ENCODE results near the gene RFX4. TPM values are rescaled to one million over a fixed set of nuclear protein-coding genes. Genes with fewer than 3 reads are reported as not detected.

Gene RFX4
- 0.13 TPM for total RNA-seq
- long read RNA-seq = 0 reads

DNA sequence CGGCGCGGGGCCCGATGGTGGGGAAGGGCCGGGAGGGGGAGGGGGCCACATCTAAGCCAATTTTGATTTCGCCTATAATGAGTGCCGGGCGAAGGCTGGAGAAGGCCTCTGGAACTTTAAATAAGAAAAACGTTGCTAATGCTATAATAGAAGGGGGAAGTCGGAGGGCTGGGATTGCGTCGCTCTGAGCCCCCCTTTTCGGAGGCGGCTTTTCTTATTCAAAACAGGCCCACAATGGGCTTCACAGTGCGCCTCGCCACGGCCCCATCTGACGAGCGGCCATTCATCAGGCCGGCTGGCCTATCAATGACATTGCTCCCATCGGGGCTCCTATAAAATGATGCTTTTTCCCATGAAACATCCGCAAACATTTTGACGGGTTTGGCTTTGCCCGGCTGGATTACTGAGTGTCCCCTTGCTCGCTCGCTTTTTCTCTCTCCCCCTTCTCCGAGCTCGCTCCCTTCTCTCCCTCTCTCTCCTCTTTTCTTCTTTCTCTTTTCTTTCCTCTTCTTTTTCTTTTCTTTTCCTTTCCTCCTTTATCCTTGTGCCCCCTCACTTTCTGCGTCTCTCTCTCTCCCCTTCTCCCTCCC is at the start of gene RFX4:
Gene RFX4, plus strand, starts transcription at position 364 of the 590 bp plus-strand sequence. CDS start 317 bp downstream, outside the sequence.
- no peak for DNase-seq (ENCODE audit: low spot score)

DNA sequence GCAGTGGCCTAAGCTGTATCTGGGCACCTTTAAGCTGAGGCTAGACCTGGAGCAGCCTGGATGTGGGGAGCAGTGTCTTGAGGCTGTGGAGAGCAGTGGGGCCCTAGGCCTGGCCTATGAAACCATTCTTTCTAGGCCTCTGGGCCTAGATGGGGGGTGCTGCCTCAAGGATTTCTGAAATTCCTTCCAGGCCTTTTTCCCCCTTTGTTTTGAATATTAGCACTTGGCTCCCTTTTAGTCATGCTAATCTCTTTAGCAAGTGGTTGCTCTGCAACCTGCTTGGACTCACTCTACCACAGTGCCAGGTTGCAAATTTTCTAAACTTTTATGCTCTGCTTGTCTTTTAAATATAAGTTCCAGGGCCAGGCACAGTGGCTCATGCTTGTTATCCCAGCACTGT is 41.6 kb upstream of the RFX4 start:
- no peak for DNase-seq (ENCODE audit: low spot score)

DNA sequence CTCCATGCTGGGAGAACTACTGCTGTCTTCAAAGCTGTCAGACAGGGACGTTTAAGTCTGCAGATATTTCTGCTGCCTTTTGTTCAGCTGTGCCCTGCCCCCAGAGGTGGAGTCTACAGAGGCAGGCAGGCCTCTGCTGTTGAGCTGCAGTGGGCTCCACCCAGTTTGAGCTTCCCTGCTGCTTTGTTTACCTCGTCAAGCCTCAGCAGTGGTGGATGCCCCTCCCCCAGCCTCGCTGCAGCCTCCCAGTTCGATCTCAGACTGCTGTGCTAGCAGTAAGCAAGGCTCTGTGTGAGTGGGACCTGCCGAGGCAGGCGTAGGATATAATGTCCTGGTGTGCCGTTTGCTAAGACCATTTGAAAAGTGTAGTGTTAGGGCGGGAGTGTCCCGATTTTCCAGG is 31.4 kb upstream of the RFX4 start:
- no peak for DNase-seq (ENCODE audit: low spot score)

DNA sequence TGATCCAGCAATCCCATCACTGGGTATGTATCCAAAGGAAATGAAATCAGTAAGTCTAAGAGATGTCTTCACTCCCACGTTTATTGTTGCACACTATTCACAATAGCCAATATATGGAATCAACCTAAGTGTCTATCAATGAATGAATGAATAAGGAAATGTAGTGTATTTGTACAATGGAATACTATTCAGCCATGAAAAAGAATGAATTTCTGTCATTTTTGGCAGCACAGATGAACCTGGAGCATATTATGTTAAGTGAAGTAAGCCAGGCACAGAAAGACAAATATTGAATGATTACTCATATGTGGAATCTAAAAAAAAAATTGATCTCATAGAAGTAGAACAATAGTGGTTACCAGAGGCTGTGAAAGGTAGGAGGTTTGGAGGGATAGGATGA is 30.6 kb upstream of the RFX4 start:
- DNase-seq (ENCODE audit: low spot score) = no peak

DNA sequence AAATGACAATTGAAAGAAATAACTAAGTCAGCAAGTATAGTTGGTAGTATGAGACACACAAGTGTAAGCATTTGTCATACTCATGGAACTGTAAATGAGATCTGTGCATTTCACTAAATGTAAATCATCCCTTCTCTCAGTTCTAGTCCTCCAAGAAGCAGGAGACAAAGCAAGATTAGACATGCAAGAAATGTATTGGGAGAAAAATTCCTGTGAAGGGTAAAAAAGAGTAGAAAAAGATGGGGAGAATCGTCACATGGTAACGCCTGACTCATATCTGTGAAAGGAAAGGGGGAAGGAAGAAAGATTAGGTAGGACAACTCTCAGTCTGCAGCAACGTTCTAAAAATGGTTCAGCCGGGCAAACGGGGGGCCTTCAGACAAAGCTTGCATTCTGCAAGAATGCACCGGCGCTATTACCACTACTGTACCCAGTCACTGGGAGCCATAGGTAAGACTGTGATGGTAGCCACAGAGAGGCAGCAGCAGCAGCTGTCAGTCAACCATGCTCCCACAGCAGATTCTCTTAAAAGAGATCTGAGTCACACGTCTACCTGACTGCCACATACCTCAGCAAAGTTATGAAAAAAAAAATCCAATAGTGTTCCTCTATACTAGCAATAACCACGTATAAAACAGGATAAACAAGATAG is 18.0 kb upstream of the RFX4 start:
- DNase-seq (ENCODE audit: low spot score) = no peak

DNA sequence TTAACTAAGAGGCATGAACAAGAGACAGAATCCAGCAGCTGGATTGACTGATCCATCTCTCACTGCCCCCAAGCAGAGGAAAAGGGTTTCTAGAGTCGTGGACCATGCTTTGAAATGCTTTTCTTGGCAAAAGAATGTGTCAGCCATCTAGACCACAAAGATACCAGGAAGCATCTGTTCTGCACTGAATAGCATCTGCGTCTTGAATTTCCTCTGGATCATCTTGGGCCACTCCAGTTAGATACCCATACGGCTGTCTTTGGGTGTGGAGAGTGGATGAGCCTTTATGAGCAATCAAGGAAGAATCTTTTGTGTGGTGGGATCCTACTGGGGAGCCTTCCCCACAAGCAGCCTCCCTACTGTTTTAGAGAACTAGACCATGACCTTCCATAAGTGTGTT is 16.0 kb upstream of the RFX4 start:
- no peak for DNase-seq (ENCODE audit: low spot score)

DNA sequence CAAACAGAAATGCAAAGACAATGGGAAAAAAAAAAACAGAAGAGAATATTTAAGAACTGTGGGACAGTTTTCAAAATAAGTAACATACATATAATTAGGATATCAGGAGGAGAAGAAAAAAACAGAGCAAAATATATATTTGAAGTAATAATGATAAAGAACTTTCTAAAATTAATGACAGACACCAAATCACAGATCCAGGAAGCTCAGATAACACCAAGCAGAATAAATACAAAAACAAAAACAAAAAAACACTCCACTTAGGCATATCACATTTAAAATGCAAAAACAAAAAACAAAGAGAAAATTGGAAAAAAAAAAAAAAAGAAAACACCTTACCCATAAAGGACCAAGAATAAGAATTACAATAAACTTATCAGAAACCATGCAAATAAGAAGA is 9.6 kb upstream of the RFX4 start:
- no peak for DNase-seq (ENCODE audit: low spot score)

DNA sequence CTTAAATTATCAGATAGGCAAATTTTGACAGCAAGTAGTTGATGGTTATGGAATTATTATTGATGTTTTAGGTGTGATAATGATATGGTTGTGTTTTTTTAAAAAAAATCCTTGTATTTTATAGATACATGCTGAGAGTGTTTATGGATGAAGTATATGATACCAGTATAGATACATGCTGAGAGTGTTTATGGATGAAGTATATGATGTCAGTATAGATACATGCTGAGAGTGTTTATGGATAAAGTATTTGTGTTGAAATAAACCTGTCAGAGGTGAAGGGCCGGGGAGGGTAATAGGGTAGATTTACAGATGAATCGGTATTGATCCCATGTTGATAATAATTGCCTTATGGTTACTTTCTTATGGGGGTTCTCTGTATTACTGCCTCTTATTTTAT is 6.0 kb upstream of the RFX4 start:
- DNase-seq (ENCODE audit: low spot score) = no peak

DNA sequence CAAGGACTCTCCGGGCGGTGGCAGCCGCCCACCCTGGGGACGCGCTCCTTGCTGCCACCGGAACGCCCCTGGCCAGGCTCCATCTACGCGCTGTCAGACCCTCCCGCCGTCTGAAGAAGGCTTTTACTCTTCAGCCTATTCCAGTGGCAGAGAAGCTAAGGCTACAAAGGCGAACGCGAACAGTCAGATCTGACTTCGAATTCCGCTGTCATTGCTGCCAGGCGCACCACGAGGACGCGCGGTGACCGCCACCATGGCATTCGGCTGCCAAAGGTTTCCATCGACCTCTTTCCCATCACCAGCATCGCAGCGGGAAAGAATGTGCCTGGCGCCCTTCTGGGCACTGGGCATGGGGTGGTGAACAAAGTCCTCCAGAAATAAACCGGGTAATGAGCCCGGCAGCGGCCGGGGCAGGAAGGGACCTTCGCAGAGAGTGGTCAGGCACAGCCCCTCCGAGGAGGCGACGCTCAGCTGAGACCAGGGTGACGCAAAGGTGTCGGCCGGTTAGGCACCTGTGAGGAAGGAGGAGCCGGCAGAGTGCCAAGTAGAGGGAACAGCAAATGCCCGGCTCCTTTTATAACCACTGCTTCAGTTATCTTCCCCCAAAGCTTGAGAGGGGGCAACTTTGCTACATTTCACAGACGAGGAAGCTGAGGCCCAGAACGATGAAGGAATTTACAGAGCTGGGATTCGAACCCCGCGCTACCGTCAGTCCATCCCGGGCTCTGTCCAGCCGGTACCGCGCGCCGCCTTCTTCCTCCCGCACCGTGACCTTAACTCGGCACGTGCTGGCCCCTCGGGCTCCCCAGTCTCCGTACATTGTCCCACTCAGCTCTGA is 1.9 kb upstream of the RFX4 start:
- DNase-seq (ENCODE audit: low spot score) = no peak

DNA sequence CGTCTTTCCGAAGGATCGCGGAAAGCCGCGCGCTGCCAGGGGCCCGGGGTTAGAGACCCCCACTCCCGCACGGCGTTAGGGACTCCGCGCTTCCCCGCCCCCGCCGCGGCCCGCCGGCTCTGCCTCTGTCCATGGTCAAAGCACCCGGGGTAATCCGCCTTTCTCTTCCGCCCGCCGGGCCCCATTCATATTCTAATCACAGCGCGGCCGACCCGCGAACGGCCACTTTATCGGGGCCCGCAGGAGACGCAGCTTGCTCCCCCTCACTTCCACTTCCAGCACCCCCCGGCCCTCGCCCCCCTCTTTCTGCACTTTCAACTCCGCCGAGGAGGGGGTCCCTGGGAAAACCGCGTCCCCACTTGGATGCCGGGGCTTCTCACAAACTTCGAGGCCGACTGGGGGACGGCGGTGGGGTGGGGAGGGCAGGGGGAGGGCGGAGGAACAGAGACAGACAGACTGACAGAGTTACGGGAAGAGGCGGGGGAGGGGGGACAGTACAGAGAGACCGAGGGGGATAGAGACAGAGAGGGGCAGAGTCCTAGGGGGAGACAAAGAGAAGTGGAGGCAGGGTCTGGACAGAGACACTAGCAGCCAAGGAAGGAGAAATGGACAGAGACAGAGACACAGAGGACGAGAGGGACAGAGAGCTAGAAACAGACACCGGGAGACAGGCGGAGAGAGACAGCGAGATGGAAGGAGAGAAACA is 1.1 kb upstream of the RFX4 start:
- DNase-seq (ENCODE audit: low spot score) = no peak

DNA sequence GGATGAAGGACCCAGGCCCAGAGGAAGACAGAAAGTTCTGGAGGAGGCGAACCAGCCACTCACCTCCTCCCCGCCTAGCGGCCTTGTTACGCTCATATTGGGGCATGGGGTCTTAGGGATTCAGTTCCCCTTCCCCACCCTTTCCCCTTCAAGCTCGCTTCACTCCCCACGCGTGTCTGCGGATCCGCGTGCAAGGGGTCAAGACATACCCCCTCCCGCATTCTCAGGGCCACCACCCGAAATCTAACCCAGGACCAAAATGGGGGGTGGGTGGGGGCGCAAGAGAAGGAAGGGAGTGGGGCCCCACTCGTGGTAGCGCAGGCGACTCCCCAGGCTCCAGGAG is 584 bp upstream of the RFX4 start:
- DNase-seq (ENCODE audit: low spot score) = no peak

DNA sequence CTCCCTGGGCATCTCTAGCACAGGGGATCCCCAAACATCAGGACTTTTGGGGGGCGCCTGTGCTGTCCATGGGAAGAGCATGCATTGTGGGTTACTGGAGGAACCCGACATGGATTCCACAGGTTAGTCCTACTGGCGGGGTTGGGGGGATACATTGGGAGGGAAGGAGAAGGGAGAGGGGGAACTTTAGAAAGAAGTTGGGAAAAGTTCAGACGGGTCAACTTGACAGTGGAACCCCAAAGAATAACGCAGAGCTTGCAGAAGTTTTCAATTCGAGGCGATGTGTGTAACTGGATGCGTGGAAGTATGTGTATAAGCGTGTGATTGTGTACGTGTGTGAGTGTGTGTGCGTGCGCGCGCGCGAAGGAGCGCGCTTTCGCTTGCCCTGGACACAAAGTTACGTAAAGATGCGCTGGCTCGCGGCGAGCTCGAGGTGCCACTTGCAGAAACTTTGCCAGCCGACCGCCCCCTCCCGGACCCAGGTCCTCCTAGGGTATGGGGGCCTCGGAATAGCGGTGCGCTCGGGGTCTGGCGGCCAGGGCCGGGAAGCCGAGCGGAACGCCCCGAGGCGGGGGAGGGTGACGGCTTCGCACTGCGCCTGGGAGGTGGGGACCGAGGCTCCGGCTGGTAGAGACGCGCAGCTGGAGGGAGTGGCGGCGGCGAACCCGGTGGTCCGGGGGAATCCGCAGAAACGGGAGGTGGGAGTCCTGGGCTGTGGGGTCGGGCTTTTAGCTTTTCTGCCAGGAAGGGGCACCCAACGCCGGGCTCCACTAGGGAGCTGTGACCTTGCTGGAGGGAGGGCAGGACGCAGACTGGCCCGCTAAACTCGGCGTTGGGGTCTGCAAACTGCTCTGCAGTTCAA is 669 bp downstream of the RFX4 start:
- DNase-seq (ENCODE audit: low spot score) = no peak

DNA sequence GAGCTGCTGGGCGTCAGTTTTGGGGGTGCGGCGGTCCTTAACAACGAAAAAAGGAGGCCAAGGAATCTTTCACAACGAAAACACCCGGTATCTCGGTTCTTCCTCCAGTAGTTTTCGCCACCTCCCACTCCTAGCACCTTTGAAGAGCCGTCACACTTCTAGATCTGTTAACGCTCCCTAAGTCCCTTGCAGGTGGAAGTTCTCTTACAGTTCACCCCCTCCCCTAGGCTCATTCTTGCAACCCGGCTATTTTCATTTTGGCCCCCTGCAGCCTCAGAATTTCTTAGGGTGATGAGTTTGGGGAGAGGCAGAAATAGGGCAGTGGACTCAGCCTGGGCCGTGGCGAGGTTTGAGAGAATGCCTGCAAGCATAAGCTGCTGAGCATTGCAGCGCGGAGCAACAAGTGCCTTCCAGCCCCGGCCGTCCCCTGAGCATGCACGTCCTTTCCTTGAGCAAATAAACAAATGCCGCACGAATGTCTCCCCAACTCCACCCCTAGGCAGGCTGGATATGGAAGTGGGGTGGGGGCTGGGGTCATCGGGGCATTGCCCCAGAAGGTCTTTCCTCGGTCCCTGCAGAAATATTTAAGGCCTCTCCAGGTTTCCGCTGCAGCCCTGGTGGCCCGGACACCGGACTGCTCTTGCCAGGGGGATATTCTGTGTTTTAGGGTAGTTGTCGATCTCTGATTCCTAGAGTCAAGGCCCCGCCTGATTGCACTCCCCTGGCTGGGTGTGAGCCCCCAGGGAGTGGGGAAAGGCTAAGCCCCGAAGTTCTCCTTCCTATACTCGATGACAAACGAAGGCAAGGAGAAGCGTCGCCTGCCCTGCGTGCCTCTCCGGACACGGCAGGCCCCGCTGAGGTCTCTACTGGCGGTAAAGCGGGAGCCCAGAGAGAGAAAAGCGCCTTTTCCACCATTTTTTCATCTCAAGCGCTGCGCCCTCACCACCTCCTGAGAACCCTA is 1.6 kb downstream of the RFX4 start:
- DNase-seq (ENCODE audit: low spot score) = no peak

DNA sequence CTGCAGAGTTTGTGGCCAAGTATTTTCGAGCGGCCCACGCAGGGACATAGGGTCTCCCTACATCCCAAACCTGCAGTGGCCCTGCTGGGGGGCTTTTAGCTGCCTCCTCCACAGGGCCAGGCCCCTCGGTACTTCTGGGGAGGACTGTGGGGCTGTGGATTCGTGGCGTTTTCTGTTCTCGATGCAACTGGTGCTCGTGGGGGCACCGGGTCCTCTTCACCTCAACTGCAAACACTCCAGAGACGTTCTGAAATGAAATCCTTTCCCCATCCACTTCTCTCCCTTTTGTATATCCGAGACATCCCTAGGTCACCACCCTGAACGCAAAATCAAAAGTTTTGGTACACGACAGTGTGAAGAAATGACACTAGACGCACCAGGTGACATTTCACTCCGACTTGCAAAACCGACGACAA is 2.3 kb downstream of the RFX4 start:
- DNase-seq (ENCODE audit: low spot score) = no peak

DNA sequence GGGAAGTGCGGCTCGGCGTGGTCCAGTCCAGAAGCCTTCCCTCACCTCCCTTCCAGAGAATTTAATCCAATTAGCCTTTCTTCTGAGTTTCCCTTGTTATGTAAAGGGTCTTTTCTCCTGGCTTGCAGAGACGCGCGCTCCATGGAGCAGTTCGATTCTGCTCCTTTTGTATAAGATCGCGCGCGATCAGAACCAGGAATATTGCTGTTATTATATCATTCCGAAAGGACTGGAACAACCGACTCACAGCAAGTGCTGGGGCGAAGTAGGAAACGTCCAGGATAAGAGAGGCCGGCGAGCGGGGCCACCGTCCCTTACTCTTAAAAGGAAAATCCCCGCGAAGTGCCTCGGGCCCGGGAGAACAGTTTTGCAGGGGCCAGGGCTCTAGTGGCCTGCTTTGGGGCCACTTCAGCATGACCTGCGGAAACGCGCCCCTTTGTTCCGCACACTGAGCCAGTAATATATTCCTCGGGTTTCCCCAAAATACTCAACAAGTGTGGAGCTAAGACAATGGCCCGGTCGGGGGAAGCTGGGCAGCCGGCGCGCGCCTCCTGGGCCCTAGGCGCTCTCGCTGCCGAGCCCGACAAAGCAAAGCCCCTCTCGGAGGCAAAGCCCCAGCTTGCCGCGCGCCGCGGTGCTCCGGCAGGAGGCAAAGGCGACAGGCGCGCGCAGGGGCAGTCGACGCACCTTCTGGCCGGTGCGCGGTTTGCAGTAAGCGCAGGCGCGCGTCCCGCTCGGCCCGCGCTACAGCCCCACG is 2.9 kb downstream of the RFX4 start:
- DNase-seq (ENCODE audit: low spot score) = no peak

DNA sequence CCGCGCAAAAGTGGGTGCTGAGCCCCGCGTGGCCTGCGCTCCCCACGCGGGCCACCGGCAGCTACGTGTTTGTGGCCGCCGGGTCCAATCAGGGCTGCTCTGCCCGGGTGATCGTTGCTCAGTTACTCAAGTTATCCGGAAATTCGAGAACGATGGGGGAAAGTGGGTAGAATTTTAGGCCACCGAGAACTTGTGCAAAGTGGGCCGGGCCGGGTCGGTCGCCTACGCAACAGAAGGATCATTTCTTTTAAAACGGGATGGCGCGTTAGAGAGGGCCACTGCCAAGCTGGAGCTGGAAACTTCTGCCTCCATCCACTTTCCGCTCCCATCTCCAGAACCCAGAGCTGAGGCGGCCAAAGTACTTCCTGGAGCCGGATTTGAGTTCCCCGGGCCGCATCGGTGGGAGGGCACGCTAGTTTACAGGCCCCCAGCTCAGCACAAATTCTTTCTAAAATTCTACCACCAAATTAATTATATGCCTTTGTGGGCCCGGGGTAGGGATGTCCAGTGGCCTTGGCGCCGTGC is 3.5 kb downstream of the RFX4 start:
- DNase-seq (ENCODE audit: low spot score) = no peak

DNA sequence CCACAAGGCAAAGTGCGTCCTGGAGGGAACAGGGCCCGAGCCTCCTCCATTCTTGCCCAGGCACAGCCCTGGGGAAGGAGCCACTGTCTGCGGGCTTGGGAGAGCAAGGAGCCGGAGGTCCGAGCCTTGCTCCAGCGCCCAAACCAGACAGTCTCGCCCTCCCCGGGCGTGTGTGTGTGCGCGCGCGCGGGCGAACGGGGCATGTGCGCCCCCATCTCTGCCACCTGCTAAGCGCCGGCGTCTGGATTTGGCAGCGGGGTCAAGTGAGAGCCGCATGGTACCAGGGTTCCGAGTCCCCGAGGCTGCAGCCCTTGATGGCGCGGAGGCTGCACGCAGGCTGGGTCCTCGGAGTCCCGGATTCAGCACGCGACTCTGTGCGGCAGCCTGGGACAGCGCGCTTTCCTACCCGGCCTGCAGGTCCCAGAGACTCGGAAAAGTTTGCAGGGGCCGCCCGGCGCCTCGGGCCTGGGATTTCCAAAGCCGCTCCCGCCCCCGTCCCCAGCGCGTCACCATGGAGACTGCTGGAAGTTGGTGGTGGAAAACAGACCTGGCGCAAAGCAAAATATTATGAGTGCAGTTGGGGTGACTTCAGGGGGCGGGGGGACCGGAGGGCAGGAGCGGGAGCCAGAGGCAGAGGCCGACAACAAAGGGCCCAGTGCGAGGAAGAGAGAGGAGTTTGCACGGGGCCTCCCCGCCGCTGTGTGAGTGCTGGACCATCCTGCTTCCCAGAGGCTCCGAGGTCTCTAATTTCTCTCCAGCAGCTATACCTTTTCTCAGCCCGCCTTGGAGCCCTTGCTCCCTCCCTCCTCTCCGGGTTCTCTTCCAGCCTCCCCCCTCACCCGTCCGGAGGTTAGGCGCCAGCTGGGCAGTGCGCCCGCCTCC is 4.2 kb downstream of the RFX4 start:
- no peak for DNase-seq (ENCODE audit: low spot score)

DNA sequence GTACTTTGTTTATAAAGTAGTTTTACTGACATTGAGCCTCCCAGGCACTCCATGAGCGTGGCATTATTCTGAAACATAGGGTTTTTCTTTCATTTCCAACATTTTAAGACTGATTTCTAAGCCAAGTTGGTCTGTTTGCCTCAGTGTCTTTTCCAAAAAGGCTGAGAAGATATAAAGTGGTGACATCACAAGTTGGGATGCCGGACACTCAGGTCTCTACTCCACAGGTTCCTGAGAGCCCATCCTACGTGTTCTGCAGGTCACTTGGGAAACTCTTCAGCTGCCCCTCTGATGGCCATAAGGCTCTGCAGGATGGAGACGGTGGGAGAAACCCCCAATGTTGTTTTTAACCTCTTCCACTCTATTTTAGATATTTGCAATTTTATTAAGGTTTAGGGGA is 6.0 kb downstream of the RFX4 start:
- no peak for DNase-seq (ENCODE audit: low spot score)

Measured in mesenteric fat pad (tissue), 1 donor.